Measurements from ENCODE around the gene LSAMP.

The LSAMP gene

DNA sequence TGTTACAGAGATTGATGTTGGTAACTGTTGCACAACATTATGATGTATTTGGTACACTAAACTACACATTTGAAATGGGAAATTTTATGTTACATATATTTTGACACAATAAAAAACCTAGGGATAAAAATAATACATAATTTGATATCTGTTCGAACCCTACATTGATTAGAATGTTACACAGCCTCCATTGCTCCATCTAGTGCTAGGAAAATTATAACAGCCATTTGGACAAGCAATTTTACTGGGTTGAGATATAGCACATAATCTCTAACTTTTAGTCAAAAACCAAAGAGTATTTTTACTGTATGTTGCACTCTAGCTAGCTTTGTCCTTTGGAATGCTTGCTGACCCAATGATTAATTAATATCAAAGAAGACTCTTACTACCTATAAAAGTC lies 108.1 kb downstream of the LSAMP start:
- Histone ChIP-seq H3K18ac (ENCODE audit: low read length) (no peak overlapping the region), H3K36me3 (ENCODE audit: control insufficient read depth in 1 of 2, insufficient read depth in 2 of 2, low read length in 2 of 2) (no peaks in the 10 kb centered on the region), H3K14ac (ENCODE audit: low read length) (no peak overlapping the region), H3K4me1 (ENCODE audit: control insufficient read depth in 1 of 2, insufficient read depth in 2 of 2, low read length in 2 of 2) (no peaks in the 10 kb centered on the region), H4K12ac (ENCODE audit: low read depth, low read length) (no peak overlapping the region), H2BK5ac (ENCODE audit: low read depth, low read length, poor library complexity) (no peak overlapping the region), H3K4me3 (ENCODE audit: low read depth, low read length) (no peak overlapping the region), H4K91ac (ENCODE audit: low read depth, low read length) (no peak overlapping the region), H2BK120ac (ENCODE audit: insufficient read depth, low read length, poor library complexity) (no peak overlapping the region), H2AK5ac (ENCODE audit: low read length) (no peak overlapping the region), H3K4me2 (ENCODE audit: low read length) (no peak overlapping the region), H3K23ac (ENCODE audit: low read length) (no peak overlapping the region), H3K4ac (ENCODE audit: low read depth, low read length) (no peak overlapping the region), H3K79me1 (ENCODE audit: low read length) (no peaks in the 10 kb centered on the region), H3K9ac (ENCODE audit: low read length) (no peak overlapping the region), H3K9me3 (ENCODE audit: insufficient read depth, low read depth, low read length) (no peaks in the 10 kb centered on the region), H3K27me3 (ENCODE audit: insufficient read depth, low read length) (no peaks in the 10 kb centered on the region), H2BK12ac (ENCODE audit: low read length) (no peak overlapping the region), H4K8ac (ENCODE audit: low read depth, low read length) (no peak overlapping the region), H2AFZ (ENCODE audit: insufficient read depth, low read length, poor library complexity) (no peak overlapping the region), H3K79me2 (ENCODE audit: control insufficient read depth, insufficient read depth, low read length, poor library complexity) (no peaks in the 10 kb centered on the region), H3K27ac (ENCODE audit: low read depth, low read length) (no peak overlapping the region)
- no peak for DNase-seq
- WGBS (ENCODE audit: extremely low coverage, insufficient coverage, insufficient read length), result no CpG with 5 or more reads among the region's 1 CpG

DNA sequence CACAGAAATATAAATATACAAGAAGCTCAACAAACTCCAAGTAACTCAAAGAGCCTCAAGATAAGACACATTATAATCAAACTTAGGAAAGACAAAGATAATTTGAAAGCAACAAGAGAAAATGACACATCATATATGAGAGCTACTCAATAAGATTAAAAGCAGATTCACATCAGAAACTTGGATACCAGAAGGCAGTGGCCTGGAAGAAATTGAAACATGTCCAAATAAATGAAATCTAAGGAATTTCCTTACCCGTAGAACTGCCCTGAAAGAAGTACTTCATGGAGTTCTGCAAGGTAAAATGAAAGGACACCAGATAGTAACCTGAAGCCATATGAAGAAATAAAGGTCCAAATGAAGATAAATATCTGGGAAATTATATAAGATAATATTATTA lies 113.9 kb downstream of the LSAMP start:
- Histone ChIP-seq H3K4me1 (ENCODE audit: control insufficient read depth in 1 of 2, insufficient read depth in 2 of 2, low read length in 2 of 2) (no peaks in the 10 kb centered on the region), H4K12ac (ENCODE audit: low read depth, low read length) (no peak overlapping the region), H3K14ac (ENCODE audit: low read length) (no peak overlapping the region), H2AFZ (ENCODE audit: insufficient read depth, low read length, poor library complexity) (no peak overlapping the region), H2AK5ac (ENCODE audit: low read length) (no peak overlapping the region), H3K79me1 (ENCODE audit: low read length) (no peaks in the 10 kb centered on the region), H2BK12ac (ENCODE audit: low read length) (no peak overlapping the region), H2BK5ac (ENCODE audit: low read depth, low read length, poor library complexity) (no peak overlapping the region), H3K36me3 (ENCODE audit: control insufficient read depth in 1 of 2, insufficient read depth in 2 of 2, low read length in 2 of 2) (no peaks in the 10 kb centered on the region), H3K23ac (ENCODE audit: low read length) (no peak overlapping the region), H3K79me2 (ENCODE audit: control insufficient read depth, insufficient read depth, low read length, poor library complexity) (no peaks in the 10 kb centered on the region), H3K18ac (ENCODE audit: low read length) (no peak overlapping the region), H3K4me3 (ENCODE audit: low read depth, low read length) (no peak overlapping the region), H3K27me3 (ENCODE audit: insufficient read depth, low read length) (no peaks in the 10 kb centered on the region), H2BK120ac (ENCODE audit: insufficient read depth, low read length, poor library complexity) (no peak overlapping the region), H3K9me3 (ENCODE audit: insufficient read depth, low read depth, low read length) (no peaks in the 10 kb centered on the region), H3K9ac (ENCODE audit: low read length) (no peak overlapping the region), H3K27ac (ENCODE audit: low read depth, low read length) (no peak overlapping the region), H3K4me2 (ENCODE audit: low read length) (no peak overlapping the region), H4K91ac (ENCODE audit: low read depth, low read length) (no peak overlapping the region), H3K4ac (ENCODE audit: low read depth, low read length) (no peak overlapping the region), H4K8ac (ENCODE audit: low read depth, low read length) (no peak overlapping the region)
- WGBS (ENCODE audit: extremely low coverage, insufficient coverage, insufficient read length), result no CpG with 5 or more reads among the region's 1 CpG
- no peak for DNase-seq

DNA sequence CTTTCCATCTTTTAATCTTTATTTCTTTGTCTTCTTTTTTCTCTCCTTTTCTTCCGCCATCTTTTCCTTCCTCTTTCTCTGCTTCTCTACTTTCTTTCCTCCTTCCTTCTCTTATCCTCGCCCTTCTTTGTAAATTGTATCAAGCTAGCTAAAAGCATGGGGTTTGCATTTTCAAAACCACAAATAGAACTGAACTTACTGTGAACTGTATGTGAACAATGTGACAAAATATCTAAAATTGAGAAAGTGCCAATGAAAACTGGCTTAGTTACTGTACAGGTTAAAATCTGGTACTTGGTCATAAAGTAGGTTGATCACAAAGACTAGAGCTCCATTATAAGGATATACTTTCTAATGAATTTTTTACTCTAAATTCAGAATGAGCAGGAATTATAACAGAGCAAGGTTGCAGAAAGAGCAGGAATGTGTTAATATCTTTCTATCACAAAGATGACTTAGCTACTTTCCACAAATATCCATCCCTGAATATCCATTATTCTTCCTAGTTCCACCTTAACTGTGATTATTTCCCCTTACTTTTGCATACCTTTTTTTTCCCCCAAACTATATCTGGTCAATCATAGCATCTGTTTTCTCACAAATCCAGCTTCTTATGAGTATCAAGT lies 122.4 kb downstream of the LSAMP start:
- no peak overlapping the region for H4K91ac ChIP-seq (ENCODE audit: low read depth, low read length)
- no peak overlapping the region for H4K12ac ChIP-seq (ENCODE audit: low read depth, low read length)
- no peaks in the 10 kb centered on the region for H3K27me3 ChIP-seq (ENCODE audit: insufficient read depth, low read length)
- no peak overlapping the region for H3K18ac ChIP-seq (ENCODE audit: low read length)
- H3K36me3 ChIP-seq (ENCODE audit: control insufficient read depth in 1 of 2, insufficient read depth in 2 of 2, low read length in 2 of 2), result no peaks in the 10 kb centered on the region
- no peak overlapping the region for H2BK12ac ChIP-seq (ENCODE audit: low read length)
- H3K4ac ChIP-seq (ENCODE audit: low read depth, low read length), result no peak overlapping the region
- no peak overlapping the region for H3K27ac ChIP-seq (ENCODE audit: low read depth, low read length)
- no peaks in the 10 kb centered on the region for H3K79me2 ChIP-seq (ENCODE audit: control insufficient read depth, insufficient read depth, low read length, poor library complexity)
- no peak overlapping the region for H4K8ac ChIP-seq (ENCODE audit: low read depth, low read length)
- H3K9me3 ChIP-seq (ENCODE audit: insufficient read depth, low read depth, low read length), result no peaks in the 10 kb centered on the region
- H2AK5ac ChIP-seq (ENCODE audit: low read length), result no peak overlapping the region
- no peak overlapping the region for H3K4me3 ChIP-seq (ENCODE audit: low read depth, low read length)
- no peak overlapping the region for H3K4me2 ChIP-seq (ENCODE audit: low read length)
- no peak overlapping the region for H3K14ac ChIP-seq (ENCODE audit: low read length)
- H2BK5ac ChIP-seq (ENCODE audit: low read depth, low read length, poor library complexity), result no peak overlapping the region
- no peak overlapping the region for H2AFZ ChIP-seq (ENCODE audit: insufficient read depth, low read length, poor library complexity)
- no peak overlapping the region for H3K23ac ChIP-seq (ENCODE audit: low read length)
- WGBS (ENCODE audit: extremely low coverage, insufficient coverage, insufficient read length), result 94% methylated on average over 2 of the region's 2 CpGs
- H3K79me1 ChIP-seq (ENCODE audit: low read length), result no peaks in the 10 kb centered on the region
- no peaks in the 10 kb centered on the region for H3K4me1 ChIP-seq (ENCODE audit: control insufficient read depth in 1 of 2, insufficient read depth in 2 of 2, low read length in 2 of 2)
- DNase-seq, result no peak
- H2BK120ac ChIP-seq (ENCODE audit: insufficient read depth, low read length, poor library complexity), result no peak overlapping the region
- no peak overlapping the region for H3K9ac ChIP-seq (ENCODE audit: low read length)

DNA sequence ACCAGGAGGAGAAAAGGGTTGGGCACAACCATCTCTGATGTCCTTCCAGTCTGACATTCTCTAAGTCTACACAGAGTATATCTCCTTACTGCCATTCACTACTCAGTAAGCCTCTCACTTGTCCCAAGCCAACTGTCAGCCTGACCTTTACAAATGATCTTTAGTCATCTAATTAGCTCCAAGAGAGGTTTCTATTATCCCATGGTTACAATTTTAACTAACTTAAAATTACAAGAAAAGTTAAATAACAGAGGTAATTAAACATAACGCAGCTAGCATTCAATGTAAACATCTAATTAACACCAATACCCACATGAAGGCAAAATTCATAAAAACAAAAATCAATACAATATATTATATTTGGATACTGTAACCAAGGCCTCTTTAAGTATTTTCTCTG lies 126.9 kb downstream of the LSAMP start:
- H3K4ac ChIP-seq (ENCODE audit: low read depth, low read length), result no peak overlapping the region
- no peak overlapping the region for H3K14ac ChIP-seq (ENCODE audit: low read length)
- H3K27ac ChIP-seq (ENCODE audit: low read depth, low read length), result no peak overlapping the region
- H2BK5ac ChIP-seq (ENCODE audit: low read depth, low read length, poor library complexity), result no peak overlapping the region
- DNase-seq, result no peak
- H2BK120ac ChIP-seq (ENCODE audit: insufficient read depth, low read length, poor library complexity), result no peak overlapping the region
- no peaks in the 10 kb centered on the region for H3K79me2 ChIP-seq (ENCODE audit: control insufficient read depth, insufficient read depth, low read length, poor library complexity)
- no CpG with 5 or more reads among the region's 1 CpG for WGBS (ENCODE audit: extremely low coverage, insufficient coverage, insufficient read length)
- H3K23ac ChIP-seq (ENCODE audit: low read length), result no peak overlapping the region
- H4K12ac ChIP-seq (ENCODE audit: low read depth, low read length), result no peak overlapping the region
- no peaks in the 10 kb centered on the region for H3K36me3 ChIP-seq (ENCODE audit: control insufficient read depth in 1 of 2, insufficient read depth in 2 of 2, low read length in 2 of 2)
- no peak overlapping the region for H3K18ac ChIP-seq (ENCODE audit: low read length)
- no peak overlapping the region for H4K91ac ChIP-seq (ENCODE audit: low read depth, low read length)
- no peaks in the 10 kb centered on the region for H3K9me3 ChIP-seq (ENCODE audit: insufficient read depth, low read depth, low read length)
- no peak overlapping the region for H2AFZ ChIP-seq (ENCODE audit: insufficient read depth, low read length, poor library complexity)
- no peak overlapping the region for H2BK12ac ChIP-seq (ENCODE audit: low read length)
- no peak overlapping the region for H4K8ac ChIP-seq (ENCODE audit: low read depth, low read length)
- H3K27me3 ChIP-seq (ENCODE audit: insufficient read depth, low read length), result no peaks in the 10 kb centered on the region
- no peak overlapping the region for H2AK5ac ChIP-seq (ENCODE audit: low read length)
- H3K4me3 ChIP-seq (ENCODE audit: low read depth, low read length), result no peak overlapping the region
- H3K9ac ChIP-seq (ENCODE audit: low read length), result no peak overlapping the region
- no peaks in the 10 kb centered on the region for H3K79me1 ChIP-seq (ENCODE audit: low read length)
- H3K4me1 ChIP-seq (ENCODE audit: control insufficient read depth in 1 of 2, insufficient read depth in 2 of 2, low read length in 2 of 2), result no peaks in the 10 kb centered on the region
- no peak overlapping the region for H3K4me2 ChIP-seq (ENCODE audit: low read length)

Data from trophoblast cell (in vitro differentiated cells and primary cell).